GM12878 (cell line): ENCODE data around the gene FAM20A. TPM values are rescaled to one million over a fixed set of nuclear protein-coding genes. Genes with fewer than 3 reads are reported as not detected.

ENCODE experiments used
- ATAC-seq: fragments of 200-7000 bp; cut with Tn5 transposase; 3 replicates; pipeline ENCODE4 v1.9.1; 2020; ENCODE audit warnings: mild to moderate bottlenecking, moderate library complexity
- BruUV-seq: library from RNA; stranded (reverse); fragments of 400-500 nt; replicated peaks from 2 replicates; lab custom pipeline; 2021; lab: Mats Ljungman, UMichigan
- CTCF ChIA-PET: fragments of 300-600 bp; sonication (Branson Sonifier 250); formaldehyde crosslinking; extraction: SDS; loops from one replicate; lab custom pipeline; 2021; ENCODE audit warnings: inconsistent platforms; lab: Yijun Ruan, JAX
- POLR2A ChIA-PET: fragments of 350-600 bp; formaldehyde crosslinking; extraction: SDS; loops from one replicate; lab custom pipeline; 2021; ENCODE audit warnings: inconsistent platforms; lab: Charles Lee
- RAD21 ChIA-PET: fragments of 300-600 bp; sonication (Branson Sonifier 250); formaldehyde crosslinking; loops from one replicate; lab custom pipeline; 2023; ENCODE audit warnings: antibody characterized with exemption; ENCODE audit not compliant: unreplicated experiment; lab: Charles Lee
- SMC1A ChIA-PET: fragments of 300-600 bp; sonication (Branson Sonifier 250); formaldehyde crosslinking; loops from one replicate; lab custom pipeline; 2023; ENCODE audit not compliant: unreplicated experiment, uncharacterized antibody; lab: Charles Lee
- DNase-seq: peaks from one replicate; pipeline ENCODE4 v3.0.0-alpha.2; 2011; ENCODE audit warnings: low read depth, low spot score
- FAIRE-seq: peaks from 3 replicates; lab custom pipeline; 2011; peaks lifted over from hg19 to GRCh38; lab: Jason Lieb, UNC
- H2AFZ ChIP-seq: 2 replicates; pipeline ENCODE4 v1.6.0; 2011; ENCODE audit warnings: low read depth, low read length, control low read depth; ENCODE audit not compliant: control insufficient read depth
- H3K27ac ChIP-seq: 2 replicates; pipeline ENCODE4 v1.5.1; 2011; ENCODE audit warnings: control low read depth; ENCODE audit not compliant: control insufficient read depth, insufficient read depth
- H3K27me3 ChIP-seq, 2 experiments: replicated peaks in 1 of 2; 2 replicates each; pipeline versions ENCODE4 v1.6.0 to v1.6.1; 2011; ENCODE audit warnings: low read length in 1 of 2; ENCODE audit not compliant: control insufficient read depth in 2 of 2, insufficient read depth in 2 of 2
- H3K36me3 ChIP-seq, 2 experiments: 2 replicates each; pipeline ENCODE4 v1.5.1; 2011; ENCODE audit warnings: low read length in 1 of 2; ENCODE audit not compliant: control insufficient read depth in 2 of 2, insufficient read depth in 2 of 2
- H3K4me1 ChIP-seq: 2 replicates; pipeline ENCODE4 v1.6.1; 2011; ENCODE audit warnings: mild to moderate bottlenecking, low read length, moderate library complexity, mixed read lengths; ENCODE audit not compliant: control insufficient read depth, insufficient read depth
- H3K4me2 ChIP-seq: 2 replicates; pipeline ENCODE4 v1.6.0; 2011; ENCODE audit warnings: control low read depth; ENCODE audit not compliant: control insufficient read depth, insufficient read depth
- H3K4me3 ChIP-seq: fragments of 200-600 bp; sonication (generic); 2 replicates; pipeline ENCODE4 v1.5.1; 2016
- H3K79me2 ChIP-seq: 2 replicates; pipeline ENCODE4 v1.6.0; 2011; ENCODE audit warnings: low read length; ENCODE audit not compliant: control insufficient read depth, insufficient read depth
- H3K9ac ChIP-seq: 2 replicates; pipeline ENCODE4 v1.8.0; 2011; ENCODE audit warnings: low read length, control low read depth, mixed read lengths; ENCODE audit not compliant: control insufficient read depth, insufficient read depth
- H3K9me3 ChIP-seq: replicated peaks from 3 replicates; pipeline ENCODE4 v1.5.1; 2011; ENCODE audit warnings: mild to moderate bottlenecking, low read length; ENCODE audit not compliant: control insufficient read depth, insufficient read depth
- H4K20me1 ChIP-seq: 2 replicates; pipeline ENCODE4 v1.6.0; 2011; ENCODE audit not compliant: control insufficient read depth, insufficient read depth
- CBX3 ChIP-seq: fragments of 200-600 bp; sonication (generic); IDR thresholded peaks from 2 replicates; pipeline ENCODE4 v1.6.1; 2016; ENCODE audit warnings: low read depth, borderline replicate concordance
- CREB1 ChIP-seq: IDR thresholded peaks from 2 replicates; pipeline ENCODE4 v1.6.1; 2012; ENCODE audit warnings: low read depth, mild to moderate bottlenecking, inconsistent platforms
- ESRRA ChIP-seq: IDR thresholded peaks from 2 replicates; pipeline ENCODE4 v1.6.1; 2012; ENCODE audit warnings: mild to moderate bottlenecking, low read length, improper control_type of control experiment
- FOS ChIP-seq: IDR thresholded peaks from 3 replicates; pipeline ENCODE4 v1.6.1; 2011; ENCODE audit warnings: borderline replicate concordance; ENCODE audit not compliant: insufficient read length; ENCODE audit errors: extremely low read depth
- HCFC1 ChIP-seq: fragments of 150-350 bp; IDR thresholded peaks from 2 replicates; pipeline ENCODE4 v1.6.1; 2014; ENCODE audit warnings: low read length
- IKZF1 ChIP-seq: fragments of 450-650 bp; conservative IDR thresholded peaks from 2 replicates; pipeline ENCODE4 v1.6.1; 2017; ENCODE audit warnings: antibody characterized with exemption, mild to moderate bottlenecking
- IKZF2 ChIP-seq, 2 experiments: fragments of 450-650 bp; IDR thresholded peaks; 2 replicates each; pipeline ENCODE4 v1.6.1; 2017; ENCODE audit warnings: mild to moderate bottlenecking in 2 of 2, moderate library complexity in 2 of 2
- NKRF ChIP-seq: fragments of 450-650 bp; conservative IDR thresholded peaks from 2 replicates; pipeline ENCODE4 v1.6.1; 2017; ENCODE audit warnings: mild to moderate bottlenecking, moderate library complexity
- POLR2A ChIP-seq: IDR thresholded peaks from 2 replicates; pipeline ENCODE4 v1.6.1; 2011; ENCODE audit warnings: low read depth, mild to moderate bottlenecking, low read length
- RELA ChIP-seq: fragments of 450-650 bp; IDR thresholded peaks from 2 replicates; pipeline ENCODE4 v1.8.0; 2014; ENCODE audit warnings: borderline replicate concordance; ENCODE audit not compliant: partially characterized antibody
- RELB ChIP-seq: fragments of 450-650 bp; IDR thresholded peaks from 2 replicates; pipeline ENCODE4 v1.6.1; 2017; ENCODE audit warnings: low read depth, mild to moderate bottlenecking, moderate library complexity
- SREBF1 ChIP-seq: IDR thresholded peaks from 2 replicates; pipeline ENCODE4 v1.6.1; 2012; ENCODE audit warnings: mild to moderate bottlenecking, low read length
- WRNIP1 ChIP-seq: IDR thresholded peaks from 2 replicates; pipeline ENCODE4 v1.6.1; 2011; ENCODE audit warnings: low read depth, low read length, improper control_type of control experiment, borderline replicate concordance
- ZNF274 ChIP-seq: IDR thresholded peaks from one replicate; pipeline ENCODE4 v1.8.0; 2011; ENCODE audit not compliant: insufficient read length, insufficient read depth
- ZNF687 ChIP-seq: fragments of 450-650 bp; IDR thresholded peaks from 2 replicates; pipeline ENCODE4 v1.6.1; 2017; ENCODE audit warnings: mild to moderate bottlenecking, moderate library complexity
- WGBS: methylation state at CpG from one replicate; pipeline ENCODE4 v1.1.6; 2016; ENCODE audit warnings: low lambda C conversion rate; ENCODE audit not compliant: insufficient replicate concordance, insufficient coverage; ENCODE audit errors: missing lambda C conversion rate; 5-methylcytosine and 5-hydroxymethylcytosine counted together
- in situ Hi-C: fragments of 300-500 bp; cut with MboI; formaldehyde crosslinking; loops from 9 replicates; pipeline ENCODE4 v1.14.3; 2018; ENCODE audit warnings: mixed read lengths
- intact Hi-C: fragments of 100-400 bp; cut with micrococcal nuclease; formaldehyde crosslinking; loops from one replicate; pipeline ENCODE4 v1.14.2; 2022; ENCODE audit not compliant: unreplicated experiment
- polyA plus RNA-seq, 11 experiments: library from polyadenylated mRNA; depleted of rRNA in 4 of 11; unstranded in 6 of 11; stranded (reverse) in 5 of 11; fragments of >200 nt; fragmentation: Nextera tagmentation in 4 of 11; fragmentation: Illumina TruSeq in 1 of 11; extraction: Ambion mirVana in 4 of 11; extraction: Trizol in 1 of 11; gene quantifications; 1 replicate in 1 of 11; 2 replicates in 10 of 11; pipeline versions ENCODE4 v1.2.1 to v1.2.3, GENCODE V29; 2011 to 2016; ENCODE audit warnings: inconsistent platforms in 2 of 11, missing spikeins in 2 of 11, low read depth in 1 of 11
- total RNA-seq, 4 experiments: library from RNA; depleted of rRNA in 3 of 4; stranded (reverse); fragments of >200 nt in 3 of 4; fragmentation: Illumina TruSeq in 1 of 4; extraction: Trizol in 1 of 4; gene quantifications; 2 replicates each; pipeline versions ENCODE4 v1.2.1 to v1.2.3, GENCODE V29; 2013 to 2021

Gene FAM20A
- total and polyA plus RNA-seq, 10 of the 15 experiments (the other 5 are each of a cell fraction or from before 2014, with no cell fraction given): 0.13 TPM; not detected in 9

GRCh38 chr17:68514831-68515635 lies 86.1 kb downstream of the FAM20A start:
- H3K79me2 ChIP-seq: peaks cover 57% of the 10 kb centered on the region
- peaks cover 5% of the 10 kb centered on the region; the same call in 1 of the 3 replicates for H3K9me3 ChIP-seq
- H3K4me2 ChIP-seq: peak overlapping the region; percentile 89
- H3K4me3 ChIP-seq: peak overlapping the region; percentile 88
- TF ChIP-seq IKZF2 (IDR thresholded peaks at IDR 0.05) (peak; percentile 62 to 66), RELB (0 out of 2 replicates have a peak, but pooled peaks have one; percentile 13), CBX3 (no peak), IKZF1 (peak; percentile 42), SREBF1 (no peak), RELA (no peak), ESRRA (no peak), FOS (no peak), WRNIP1 (0 out of 2 replicates have a peak, but pooled peaks have one; percentile 62), HCFC1 (no peak), CREB1 (0 out of 2 replicates have a peak, but pooled peaks have one; percentile 46), ZNF274 (no peak), ZNF687 (no peak), NKRF (no peak), POLR2A (no peak)
- no peaks in the 10 kb centered on the region for H3K27me3 ChIP-seq
- intact Hi-C loops: loop anchor here (5.0 kb wide), 1 partner anchor 48 kb away; no protein-coding TSS in a partner anchor
- ChIA-PET RAD21 (interaction anchor here (1.1 to 1.4 kb wide), 3 partner anchors 17 to 58 kb away, joined by 3 to 4 read pairs (median 3); partner anchors contain the start of gene WIPI1), SMC1A (interaction anchor here (8.1 kb wide), 1 partner anchor 15 kb away, joined by 97 read pairs; no protein-coding TSS in a partner anchor), CTCF (interaction anchor here (1.5 kb wide), 1 partner anchor 17 kb away, joined by 3 read pairs; no protein-coding TSS in a partner anchor), POLR2A (interaction anchor here (2.6 kb wide), 1 partner anchor 18 kb away, joined by 10 read pairs; no protein-coding TSS in a partner anchor)
- no peak overlapping the region for H2AFZ ChIP-seq
- no peak for ATAC-seq
- H4K20me1 ChIP-seq: 0 out of 2 replicates have a peak, but pooled peaks cover 2% of the 10 kb centered on the region
- WGBS: 63% methylated on average over 15 of the region's 15 CpGs
- H3K4me1 ChIP-seq: peaks cover 3% of the 10 kb centered on the region; the same call in 1 of the 2 replicates
- peak overlapping the region; percentile 30 for H3K27ac ChIP-seq
- no peak for DNase-seq
- no peak overlapping the region for H3K9ac ChIP-seq
- FAIRE-seq: no peak
- BruUV-seq: no TSS peak
- H3K36me3 ChIP-seq: peaks cover 8 to 25% of the 10 kb centered on the region in 2 experiments
- in situ Hi-C loops: no loop called here
